ENCODE data around the gene PPM1N.

Gene PPM1N

DNA sequence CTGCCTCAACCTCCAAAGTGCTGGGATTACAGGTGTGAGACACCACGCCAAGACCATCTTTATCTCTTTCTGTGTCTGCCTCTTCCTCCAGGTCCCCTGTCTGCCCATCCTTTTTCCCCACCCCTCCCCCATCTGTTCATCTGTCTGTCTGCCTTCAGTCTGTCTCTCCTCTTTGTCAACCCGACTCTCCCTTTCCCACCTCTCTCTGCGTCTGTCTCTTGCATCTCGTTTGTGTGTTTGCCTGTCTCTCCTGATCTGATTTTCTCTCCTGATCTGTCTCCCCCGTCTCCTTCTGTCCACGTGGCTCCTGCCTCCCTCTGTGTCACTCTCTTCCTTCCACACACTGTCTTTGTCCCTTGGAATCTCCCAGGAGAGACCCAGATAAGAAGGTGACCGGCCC is 19.0 kb downstream of the PPM1N start:
- TF ChIP-seq ZNF274 (IDR thresholded peaks at IDR 0.05; ENCODE audit: low read depth, low read length), result no peak
- H3K4me3 ChIP-seq (ENCODE audit: low read length), result no peak overlapping the region

DNA sequence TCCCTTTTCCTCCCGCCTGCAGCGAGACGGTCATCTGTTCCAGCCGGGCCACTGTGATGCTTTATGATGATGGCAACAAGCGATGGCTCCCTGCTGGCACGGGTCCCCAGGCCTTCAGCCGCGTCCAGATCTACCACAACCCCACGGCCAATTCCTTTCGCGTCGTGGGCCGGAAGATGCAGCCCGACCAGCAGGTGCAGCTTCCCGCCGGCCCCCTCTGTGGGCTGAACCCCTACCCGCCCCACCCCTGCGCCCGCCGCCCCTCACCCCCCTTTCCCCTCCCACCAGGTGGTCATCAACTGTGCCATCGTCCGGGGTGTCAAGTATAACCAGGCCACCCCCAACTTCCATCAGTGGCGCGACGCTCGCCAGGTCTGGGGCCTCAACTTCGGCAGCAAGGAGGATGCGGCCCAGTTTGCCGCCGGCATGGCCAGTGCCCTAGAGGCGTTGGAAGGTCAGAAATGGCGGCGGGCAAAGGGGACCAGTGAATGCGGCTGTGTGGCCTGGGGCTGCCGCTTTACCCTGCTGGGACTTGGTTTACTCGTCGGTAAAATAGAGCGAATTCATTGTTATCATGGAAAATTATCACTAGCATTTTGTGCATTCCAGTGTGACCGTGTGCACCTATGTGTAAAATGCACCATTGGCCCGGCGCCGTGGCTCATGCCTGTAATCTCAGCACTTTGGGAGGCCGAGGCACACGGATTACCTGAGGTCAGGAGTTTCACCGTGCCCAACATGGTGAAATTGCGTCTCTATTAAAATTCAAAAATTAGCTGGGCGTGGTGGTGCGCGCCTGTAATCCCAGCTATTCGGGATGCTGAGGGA is 19.6 kb downstream of the PPM1N start:
- no peak for TF ChIP-seq ZNF274 (IDR thresholded peaks at IDR 0.05; ENCODE audit: low read depth, low read length)
- no peak overlapping the region for H3K4me3 ChIP-seq (ENCODE audit: low read length)

DNA sequence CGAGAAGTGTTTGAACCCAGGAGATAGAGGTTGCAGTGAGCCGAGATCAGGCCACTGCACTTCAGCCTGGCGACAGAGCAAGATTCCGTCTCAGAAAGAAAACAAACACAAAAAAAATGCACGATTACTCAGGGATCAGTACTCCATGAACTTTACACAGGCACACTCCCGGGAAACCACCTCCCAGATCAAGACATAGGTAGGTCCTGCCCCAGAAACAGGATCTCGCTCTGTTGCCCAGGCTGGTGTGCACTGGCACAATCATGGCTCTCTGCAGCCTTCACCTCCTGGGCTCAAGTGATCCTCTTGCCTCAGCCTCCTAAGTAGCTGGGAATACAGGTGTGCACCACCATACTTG is 20.2 kb downstream of the PPM1N start:
- no peak for TF ChIP-seq ZNF274 (IDR thresholded peaks at IDR 0.05; ENCODE audit: low read depth, low read length)

DNA sequence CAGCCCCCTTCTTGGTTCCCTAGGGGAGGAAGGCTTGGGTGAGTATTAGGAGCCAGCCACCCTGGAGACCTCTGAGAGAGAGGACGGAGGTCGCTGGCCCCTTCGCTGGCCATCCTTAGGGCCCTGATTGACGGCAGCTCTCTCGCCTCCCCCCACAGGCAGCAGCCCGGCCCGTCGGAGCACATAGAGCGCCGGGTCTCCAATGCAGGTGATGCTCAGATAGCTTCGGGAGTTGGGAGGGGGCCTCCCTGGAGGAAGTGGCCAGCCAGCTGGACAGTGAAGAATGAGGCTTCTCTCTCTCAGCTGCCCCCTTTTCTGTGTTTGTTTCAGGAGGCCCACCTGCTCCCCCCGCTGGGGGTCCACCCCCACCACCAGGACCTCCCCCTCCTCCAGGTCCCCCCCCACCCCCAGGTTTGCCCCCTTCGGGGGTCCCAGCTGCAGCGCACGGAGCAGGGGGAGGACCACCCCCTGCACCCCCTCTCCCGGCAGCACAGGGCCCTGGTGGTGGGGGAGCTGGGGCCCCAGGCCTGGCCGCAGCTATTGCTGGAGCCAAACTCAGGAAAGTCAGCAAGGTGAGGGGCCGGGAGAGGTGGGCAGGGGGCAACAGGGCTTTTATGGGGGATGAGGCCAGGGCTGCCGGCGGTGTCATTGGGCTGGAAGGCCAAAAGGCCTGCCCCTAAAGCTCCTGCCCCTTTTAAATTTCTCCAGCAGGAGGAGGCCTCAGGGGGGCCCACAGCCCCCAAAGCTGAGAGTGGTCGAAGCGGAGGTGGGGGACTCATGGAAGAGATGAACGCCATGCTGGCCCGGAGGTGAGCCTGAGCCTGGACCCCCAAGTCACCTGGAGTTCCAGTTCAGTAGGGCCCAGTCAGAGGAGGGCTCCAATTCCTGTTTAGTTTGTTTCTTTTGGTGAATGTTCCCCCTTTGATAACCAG is 24.0 kb downstream of the PPM1N start:
- TF ChIP-seq ZNF274 (IDR thresholded peaks at IDR 0.05; ENCODE audit: low read depth, low read length), result no peak
- H3K4me3 ChIP-seq (ENCODE audit: low read length), result no peak overlapping the region

More for the DNA sequence above, 20.2 kb downstream of the PPM1N start:
- no peak overlapping the region for H3K4me3 ChIP-seq (ENCODE audit: low read length)

DNA sequence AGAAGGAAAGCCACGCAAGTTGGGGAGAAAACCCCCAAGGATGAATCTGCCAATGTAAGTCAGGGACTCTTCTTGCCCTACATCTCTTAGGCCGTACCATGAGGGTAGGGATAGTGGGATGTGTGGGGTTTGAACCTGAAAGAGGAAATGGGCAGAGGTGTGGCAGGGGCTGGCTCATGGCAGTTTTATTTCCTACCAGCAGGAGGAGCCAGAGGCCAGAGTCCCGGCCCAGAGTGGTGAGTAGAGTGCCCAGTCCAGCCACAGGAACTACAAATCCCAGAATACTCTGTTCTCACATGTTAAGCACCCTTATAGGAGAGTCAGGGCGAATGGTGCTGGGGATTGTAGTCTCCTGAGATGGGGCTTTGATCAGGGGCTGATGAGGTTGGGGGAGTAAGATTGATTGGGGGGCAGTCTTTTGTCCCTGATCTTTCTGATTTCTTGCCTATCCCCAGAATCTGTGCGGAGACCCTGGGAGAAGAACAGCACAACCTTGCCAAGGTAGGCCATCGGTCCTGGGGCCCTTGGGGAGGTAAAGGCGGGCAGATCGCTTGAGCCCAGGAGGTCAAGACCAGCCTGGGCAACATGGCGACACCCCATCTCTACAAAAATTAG is 25.5 kb downstream of the PPM1N start:
- H3K4me3 ChIP-seq (ENCODE audit: low read length), result no peak overlapping the region
- TF ChIP-seq ZNF274 (IDR thresholded peaks at IDR 0.05; ENCODE audit: low read depth, low read length), result no peak

DNA sequence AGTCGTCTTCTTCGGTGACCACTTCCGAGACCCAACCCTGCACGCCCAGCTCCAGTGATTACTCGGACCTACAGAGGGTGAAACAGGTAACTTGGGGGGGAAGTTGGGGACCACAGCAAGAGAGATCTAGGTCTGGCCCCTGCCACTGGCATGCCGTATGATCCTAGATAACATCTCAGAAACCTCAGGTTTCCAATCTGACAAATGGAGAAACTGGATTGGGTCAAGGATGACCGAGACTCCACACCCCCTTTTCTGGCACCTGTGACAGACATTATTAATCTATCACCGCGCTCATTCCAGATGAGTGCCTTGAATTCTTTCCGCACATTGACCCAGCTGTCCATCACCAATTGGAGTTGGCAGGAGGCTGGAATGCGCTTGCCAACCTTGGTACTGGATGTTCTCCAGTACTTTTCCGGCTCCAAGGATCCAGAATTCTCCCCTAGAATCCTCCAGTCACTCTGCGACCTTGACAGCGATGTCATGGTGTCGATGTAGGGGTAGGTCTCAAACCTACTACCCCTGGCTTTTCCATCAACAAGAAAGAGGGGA is 26.4 kb downstream of the PPM1N start:
- no peak overlapping the region for H3K4me3 ChIP-seq (ENCODE audit: low read length)
- no peak for TF ChIP-seq ZNF274 (IDR thresholded peaks at IDR 0.05; ENCODE audit: low read depth, low read length)

DNA sequence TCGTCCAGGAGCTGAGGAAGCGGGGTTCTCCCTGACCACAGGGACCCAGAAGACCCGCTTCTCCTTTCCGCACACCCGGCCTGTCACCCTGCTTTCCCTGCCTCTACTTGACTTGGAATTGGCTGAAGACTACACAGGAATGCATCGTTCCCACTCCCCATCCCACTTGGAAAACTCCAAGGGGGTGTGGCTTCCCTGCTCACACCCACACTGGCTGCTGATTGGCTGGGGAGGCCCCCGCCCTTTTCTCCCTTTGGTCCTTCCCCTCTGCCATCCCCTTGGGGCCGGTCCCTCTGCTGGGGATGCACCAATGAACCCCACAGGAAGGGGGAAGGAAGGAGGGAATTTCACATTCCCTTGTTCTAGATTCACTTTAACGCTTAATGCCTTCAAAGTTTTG is 27.9 kb downstream of the PPM1N start:
- TF ChIP-seq ZNF274 (IDR thresholded peaks at IDR 0.05; ENCODE audit: low read depth, low read length), result no peak

DNA sequence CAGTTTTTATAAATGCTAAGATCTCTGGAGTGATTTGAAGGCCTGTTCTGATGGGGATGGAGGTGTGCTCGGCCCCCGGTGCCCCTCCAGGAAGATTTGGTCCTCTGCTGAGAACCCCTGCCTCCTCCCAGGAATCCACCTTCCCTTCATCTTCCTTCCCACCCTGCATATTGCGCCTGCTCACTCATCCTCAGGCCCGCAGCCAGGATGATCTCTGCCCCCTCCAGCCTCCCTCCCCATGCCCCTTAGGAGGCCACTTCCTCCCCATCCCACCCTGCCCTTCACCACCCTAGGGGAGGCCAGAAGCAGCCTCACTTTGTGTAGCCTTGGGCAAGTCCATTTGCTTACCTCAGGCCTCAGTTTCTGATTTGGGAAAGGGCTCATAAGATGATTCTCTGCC is 28.7 kb downstream of the PPM1N start:
- no peak for TF ChIP-seq ZNF274 (IDR thresholded peaks at IDR 0.05; ENCODE audit: low read depth, low read length)
- no peak overlapping the region for H3K4me3 ChIP-seq (ENCODE audit: low read length)

More for the DNA sequence above, 27.9 kb downstream of the PPM1N start:
- no peak overlapping the region for H3K4me3 ChIP-seq (ENCODE audit: low read length)

DNA sequence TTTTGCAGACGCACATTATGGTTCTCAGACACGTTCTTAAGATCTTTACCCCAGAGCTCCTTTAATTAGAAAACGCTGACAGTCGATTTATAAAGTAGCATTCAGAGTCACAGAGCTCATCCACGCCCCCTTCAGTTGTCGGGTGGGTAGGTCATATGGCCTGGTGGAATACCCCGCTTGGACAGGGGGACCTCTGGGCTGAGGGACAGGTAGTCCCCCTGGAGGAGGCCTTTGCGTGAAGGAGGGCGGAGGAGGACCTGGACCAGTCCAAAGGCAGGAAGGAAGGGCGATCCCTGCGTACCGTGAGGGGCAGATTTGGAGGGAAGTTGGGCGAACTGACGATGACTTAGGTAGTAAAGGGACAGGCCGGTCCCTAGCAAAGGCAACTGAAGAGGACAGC is 29.5 kb downstream of the PPM1N start:
- H3K4me3 ChIP-seq (ENCODE audit: low read length), result no peak overlapping the region
- TF ChIP-seq ZNF274 (IDR thresholded peaks at IDR 0.05; ENCODE audit: low read depth, low read length), result no peak

DNA sequence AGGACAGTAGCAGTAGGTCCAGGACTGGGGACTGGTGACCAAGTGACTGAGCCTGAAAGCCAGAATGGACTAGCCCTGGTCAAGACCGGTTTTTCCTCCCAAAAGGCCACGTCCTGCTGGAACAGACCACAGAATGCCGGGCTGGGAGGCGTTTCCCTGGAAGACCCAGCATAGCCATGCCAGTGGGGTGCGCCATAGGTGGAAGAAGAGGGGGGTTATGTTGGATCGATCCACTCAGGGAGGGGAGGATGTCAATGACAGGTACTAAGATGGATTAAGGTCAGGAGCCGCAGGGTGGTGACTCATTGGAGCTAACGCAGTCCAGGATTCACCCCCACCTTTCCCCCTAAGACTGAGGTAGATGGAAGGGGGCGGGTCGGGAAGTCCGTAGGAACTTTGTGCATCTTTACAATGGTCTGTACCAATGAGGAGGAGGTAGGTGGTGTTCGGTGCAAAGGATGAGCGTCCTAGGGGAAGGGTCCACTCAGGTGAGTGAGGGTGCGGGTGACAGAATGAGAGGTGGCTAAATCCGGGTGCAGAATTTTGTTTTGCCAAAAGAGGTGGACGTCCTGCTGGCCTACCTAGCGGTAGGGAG is 30.0 kb downstream of the PPM1N start:
- H3K4me3 ChIP-seq (ENCODE audit: low read length), result no peak overlapping the region
- no peak for TF ChIP-seq ZNF274 (IDR thresholded peaks at IDR 0.05; ENCODE audit: low read depth, low read length)

DNA sequence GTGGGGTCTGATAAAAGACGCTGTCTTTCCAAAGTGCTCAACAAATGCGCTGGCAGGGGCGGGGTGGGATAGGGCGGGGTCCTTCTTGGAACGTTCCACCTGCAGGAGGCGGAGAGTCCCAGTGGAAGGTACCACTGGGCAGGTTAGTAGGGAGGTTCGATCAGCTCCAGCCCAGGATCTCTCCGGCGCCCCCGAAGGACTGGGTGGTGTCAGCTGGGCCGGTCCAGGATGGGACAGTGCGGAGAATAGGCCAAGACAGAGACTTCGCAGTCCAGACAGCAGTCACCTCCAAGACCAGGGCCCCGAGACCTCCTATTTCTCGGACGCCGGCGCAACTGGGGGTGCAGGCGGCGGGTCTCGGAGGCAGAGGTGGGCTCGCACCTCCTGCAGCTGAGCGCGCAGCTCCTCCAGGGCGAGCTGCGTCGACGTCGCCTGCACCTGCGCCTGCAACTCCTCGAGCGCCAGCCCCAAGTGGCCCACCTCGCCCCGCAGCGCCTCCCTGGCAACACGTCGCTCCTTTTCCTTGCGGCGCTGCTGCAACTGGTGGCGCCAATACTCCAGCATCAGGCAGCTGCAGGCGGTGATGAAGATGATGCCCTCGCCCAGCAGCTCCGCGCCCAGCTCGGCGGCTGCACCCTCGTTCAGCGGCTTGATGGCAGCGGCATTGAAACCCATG is 30.6 kb downstream of the PPM1N start:
- TF ChIP-seq ZNF274 (IDR thresholded peaks at IDR 0.05; ENCODE audit: low read depth, low read length), result no peak
- no peak overlapping the region for H3K4me3 ChIP-seq (ENCODE audit: low read length)

DNA sequence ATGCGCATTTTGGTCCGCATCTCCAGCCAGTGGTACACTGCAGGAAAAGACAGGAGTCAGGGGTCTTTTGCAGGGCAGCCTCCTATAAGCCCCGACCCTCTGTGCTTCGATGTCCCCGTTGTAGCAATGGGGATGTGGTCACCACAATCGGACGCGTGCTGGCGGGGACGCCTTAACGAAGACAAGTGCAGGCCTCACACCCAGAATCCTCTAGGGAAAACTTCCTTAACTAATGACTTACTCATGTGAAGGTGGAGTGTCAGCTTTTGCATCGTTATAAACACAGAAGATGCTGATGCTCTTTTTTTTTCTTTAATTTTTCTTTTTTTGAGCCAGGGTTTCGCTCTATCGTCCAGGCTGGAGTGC is 31.2 kb downstream of the PPM1N start:
- H3K4me3 ChIP-seq (ENCODE audit: low read length), result no peak overlapping the region

DNA sequence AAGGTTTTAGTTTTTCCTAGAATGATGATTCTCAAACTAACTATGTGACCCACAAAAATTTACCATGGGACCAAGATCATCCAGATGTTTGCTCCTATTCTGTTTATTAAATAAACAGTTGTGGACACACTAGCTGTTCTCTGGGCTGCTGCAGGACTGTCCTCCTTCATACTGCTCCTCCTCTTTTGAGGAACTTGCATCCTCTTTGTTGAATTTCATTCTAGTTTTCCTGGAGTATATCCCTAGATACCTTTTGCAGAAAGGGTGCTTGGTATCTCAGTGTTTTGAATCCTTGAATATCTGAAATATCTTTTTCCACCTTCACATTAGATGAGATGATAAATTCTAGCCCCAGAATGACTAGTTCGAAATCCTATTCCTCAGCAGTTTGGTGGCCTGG is 33.1 kb downstream of the PPM1N start:
- TF ChIP-seq ZNF274 (IDR thresholded peaks at IDR 0.05; ENCODE audit: low read depth, low read length), result no peak
- no peak overlapping the region for H3K4me3 ChIP-seq (ENCODE audit: low read length)

More for the DNA sequence above, 31.2 kb downstream of the PPM1N start:
- no peak for TF ChIP-seq ZNF274 (IDR thresholded peaks at IDR 0.05; ENCODE audit: low read depth, low read length)
